ENCODE measurements around the gene SPAG17. TPM values are rescaled to one million over a fixed set of nuclear protein-coding genes. Genes with fewer than 3 reads are reported as not detected.

Gene SPAG17
- total and polyA plus RNA-seq, 2 experiments from 2014 or later, result 0.42 to 1.2 TPM

DNA sequence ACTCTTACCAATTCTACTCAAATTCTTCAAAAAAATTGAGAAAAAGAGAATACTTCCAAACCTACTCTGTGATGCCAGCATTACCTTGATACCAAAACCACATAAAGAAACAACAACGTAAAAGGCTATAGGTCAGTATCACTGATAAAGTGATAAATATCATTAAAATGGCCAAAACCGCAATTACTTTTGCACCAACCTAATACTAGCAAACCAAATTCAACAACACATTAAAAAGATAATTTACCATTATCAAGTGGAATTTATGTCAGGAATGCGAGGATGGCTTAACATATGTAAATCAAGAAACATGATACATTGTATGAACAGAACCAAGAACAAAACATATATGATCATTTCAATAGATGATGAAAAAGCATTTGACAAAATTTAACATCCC, 7.0 kb downstream of the SPAG17 start:
- H3K27ac ChIP-seq, result no peak overlapping the region
- no peaks in the 10 kb centered on the region for H3K27me3 ChIP-seq
- no peak for DNase-seq (ENCODE audit: low read depth in 1 of 2, low spot score in 1 of 2)
- TF ChIP-seq, protein P1, sequence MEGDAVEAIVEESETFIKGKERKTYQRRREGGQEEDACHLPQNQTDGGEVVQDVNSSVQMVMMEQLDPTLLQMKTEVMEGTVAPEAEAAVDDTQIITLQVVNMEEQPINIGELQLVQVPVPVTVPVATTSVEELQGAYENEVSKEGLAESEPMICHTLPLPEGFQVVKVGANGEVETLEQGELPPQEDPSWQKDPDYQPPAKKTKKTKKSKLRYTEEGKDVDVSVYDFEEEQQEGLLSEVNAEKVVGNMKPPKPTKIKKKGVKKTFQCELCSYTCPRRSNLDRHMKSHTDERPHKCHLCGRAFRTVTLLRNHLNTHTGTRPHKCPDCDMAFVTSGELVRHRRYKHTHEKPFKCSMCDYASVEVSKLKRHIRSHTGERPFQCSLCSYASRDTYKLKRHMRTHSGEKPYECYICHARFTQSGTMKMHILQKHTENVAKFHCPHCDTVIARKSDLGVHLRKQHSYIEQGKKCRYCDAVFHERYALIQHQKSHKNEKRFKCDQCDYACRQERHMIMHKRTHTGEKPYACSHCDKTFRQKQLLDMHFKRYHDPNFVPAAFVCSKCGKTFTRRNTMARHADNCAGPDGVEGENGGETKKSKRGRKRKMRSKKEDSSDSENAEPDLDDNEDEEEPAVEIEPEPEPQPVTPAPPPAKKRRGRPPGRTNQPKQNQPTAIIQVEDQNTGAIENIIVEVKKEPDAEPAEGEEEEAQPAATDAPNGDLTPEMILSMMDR (IDR thresholded peaks at IDR 0.05; ENCODE audit: low read depth, low read length), result no peak
- H3K4me1 ChIP-seq (ENCODE audit: low read depth), result no peaks in the 10 kb centered on the region
- no peaks in the 10 kb centered on the region for H3K9me3 ChIP-seq (ENCODE audit: low read depth)
- H3K36me3 ChIP-seq, result no peaks in the 10 kb centered on the region
- H3K4me3 ChIP-seq, result no peak overlapping the region

DNA sequence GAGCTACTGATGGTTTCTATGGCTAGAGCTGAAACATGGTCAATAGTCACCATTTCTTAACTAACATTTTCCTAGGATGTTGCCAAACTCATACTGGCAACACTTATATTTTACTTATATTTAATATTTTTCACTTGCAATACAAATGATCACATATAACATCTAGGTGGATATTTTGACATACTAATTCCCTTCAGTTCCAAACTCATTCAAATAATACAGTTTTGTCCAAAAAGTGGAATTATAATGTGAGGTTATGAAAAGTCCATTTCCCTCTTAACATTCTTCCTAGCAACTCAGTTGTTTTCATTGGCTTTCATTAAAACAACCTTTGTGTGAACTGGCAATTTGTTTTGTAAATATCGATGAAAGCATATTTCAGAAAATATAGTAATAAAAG, 16.0 kb downstream of the SPAG17 start:
- H3K27ac ChIP-seq, result no peak overlapping the region
- H3K4me3 ChIP-seq, result no peak overlapping the region
- no peaks in the 10 kb centered on the region for H3K27me3 ChIP-seq
- DNase-seq (ENCODE audit: low read depth in 1 of 2, low spot score in 1 of 2), result no peak
- no peaks in the 10 kb centered on the region for H3K9me3 ChIP-seq (ENCODE audit: low read depth)
- H3K4me1 ChIP-seq (ENCODE audit: low read depth), result no peaks in the 10 kb centered on the region
- TF ChIP-seq, protein P1 (IDR thresholded peaks at IDR 0.05; ENCODE audit: low read depth, low read length), result no peak
- no peaks in the 10 kb centered on the region for H3K36me3 ChIP-seq

DNA sequence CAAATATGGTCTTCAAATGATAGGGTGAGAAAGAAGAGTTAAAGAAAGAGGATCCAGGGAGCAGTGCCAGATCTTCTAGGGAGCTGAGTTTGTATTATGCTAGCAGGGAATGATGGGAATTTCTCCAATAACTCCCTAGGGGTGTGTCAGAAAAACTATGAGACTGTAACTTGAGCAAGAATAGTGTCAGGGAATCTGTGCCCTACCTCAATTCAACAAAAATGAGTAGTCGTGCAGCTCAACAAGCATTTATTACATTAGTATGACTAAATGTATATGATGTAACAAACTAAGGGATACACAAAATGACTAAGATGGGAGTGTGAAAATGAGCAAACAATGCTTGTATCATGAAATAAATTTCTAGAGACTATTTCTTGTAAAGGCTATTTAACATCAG, 24.2 kb downstream of the SPAG17 start:
- H3K4me3 ChIP-seq, result no peak overlapping the region
- no peaks in the 10 kb centered on the region for H3K9me3 ChIP-seq (ENCODE audit: low read depth)
- no peak overlapping the region for H3K27ac ChIP-seq
- TF ChIP-seq, protein P1 (IDR thresholded peaks at IDR 0.05; ENCODE audit: low read depth, low read length), result no peak
- no peak for DNase-seq (ENCODE audit: low read depth in 1 of 2, low spot score in 1 of 2)
- no peaks in the 10 kb centered on the region for H3K4me1 ChIP-seq (ENCODE audit: low read depth)
- no peaks in the 10 kb centered on the region for H3K27me3 ChIP-seq
- H3K36me3 ChIP-seq, result no peaks in the 10 kb centered on the region

DNA sequence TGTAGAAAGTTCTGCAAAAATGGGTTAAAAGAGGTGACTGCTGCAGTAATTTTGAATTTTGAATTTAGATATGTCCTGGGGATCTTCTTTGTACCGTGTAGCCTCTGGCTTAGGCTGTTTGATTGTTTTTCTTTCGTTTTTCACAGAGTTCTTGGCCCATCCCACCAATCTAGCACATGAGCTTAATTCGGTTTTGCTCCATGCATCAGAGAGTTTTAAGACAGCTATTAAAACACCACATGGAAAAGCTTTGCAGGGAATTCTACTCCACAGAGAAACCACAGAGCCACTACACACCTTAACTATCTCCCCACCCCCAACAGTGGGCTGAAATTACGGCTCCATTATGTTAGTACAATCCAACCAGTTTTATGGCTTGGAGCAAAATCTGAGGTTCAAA, 25.5 kb downstream of the SPAG17 start:
- DNase-seq (ENCODE audit: low read depth in 1 of 2, low spot score in 1 of 2), result no peak
- Histone ChIP-seq H3K27ac (no peak overlapping the region), H3K36me3 (no peaks in the 10 kb centered on the region), H3K4me3 (no peak overlapping the region), H3K27me3 (no peaks in the 10 kb centered on the region), H3K4me1 (ENCODE audit: low read depth) (no peaks in the 10 kb centered on the region), H3K9me3 (ENCODE audit: low read depth) (no peaks in the 10 kb centered on the region)
- TF ChIP-seq, protein P1 (IDR thresholded peaks at IDR 0.05; ENCODE audit: low read depth, low read length), result no peak

DNA sequence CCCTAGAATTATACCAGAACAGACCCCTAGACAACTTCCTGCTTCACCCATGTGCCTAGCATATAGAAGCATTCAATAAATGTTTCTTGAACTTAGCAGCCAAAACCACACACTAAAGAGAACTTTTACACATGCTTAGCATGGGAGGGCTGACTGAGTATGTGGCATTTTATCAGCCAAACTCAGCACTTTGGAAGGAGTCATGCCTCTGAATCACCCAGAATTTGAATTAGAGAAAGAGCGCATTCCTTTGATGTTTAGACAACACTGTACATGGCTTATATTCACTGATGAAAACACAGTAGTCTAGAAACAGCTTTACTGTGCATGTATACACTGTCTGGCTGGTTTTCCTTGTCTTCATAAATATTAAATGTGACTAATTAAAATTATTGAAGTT, 26.1 kb downstream of the SPAG17 start:
- Histone ChIP-seq H3K36me3 (no peaks in the 10 kb centered on the region), H3K27ac (no peak overlapping the region), H3K9me3 (ENCODE audit: low read depth) (no peaks in the 10 kb centered on the region), H3K4me3 (no peak overlapping the region), H3K4me1 (ENCODE audit: low read depth) (no peaks in the 10 kb centered on the region), H3K27me3 (no peaks in the 10 kb centered on the region)
- peak in 1 of 2 donors; percentile 82 for DNase-seq (ENCODE audit: low read depth in 1 of 2, low spot score in 1 of 2)
- TF ChIP-seq, protein P1 (IDR thresholded peaks at IDR 0.05; ENCODE audit: low read depth, low read length), result no peak

DNA sequence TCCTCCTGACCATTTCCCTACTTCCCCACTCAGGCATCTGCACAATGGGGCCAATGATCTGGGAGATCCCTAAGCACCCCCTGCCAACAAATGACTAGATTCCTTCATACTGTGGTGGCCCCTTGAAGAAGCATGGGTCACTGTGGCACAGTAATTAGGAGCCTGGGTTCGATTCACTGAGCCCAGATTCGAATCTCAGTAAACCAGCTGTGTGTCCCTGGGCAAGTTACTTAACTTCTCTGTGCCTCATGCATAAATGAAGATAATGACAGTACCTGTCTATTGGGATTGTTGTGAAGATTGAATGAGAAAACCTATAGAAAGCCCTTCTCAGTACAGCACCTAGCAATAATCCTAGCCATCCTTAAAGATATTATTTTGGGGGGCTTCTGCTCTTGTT, 27.5 kb downstream of the SPAG17 start:
- H3K36me3 ChIP-seq, result no peaks in the 10 kb centered on the region
- TF ChIP-seq, protein P1 (IDR thresholded peaks at IDR 0.05; ENCODE audit: low read depth, low read length), result no peak
- H3K4me1 ChIP-seq (ENCODE audit: low read depth), result no peaks in the 10 kb centered on the region
- peaks cover 5% of the 10 kb centered on the region for H3K27me3 ChIP-seq
- DNase-seq (ENCODE audit: low read depth in 1 of 2, low spot score in 1 of 2), result no peak
- no peak overlapping the region for H3K4me3 ChIP-seq
- H3K27ac ChIP-seq, result no peak overlapping the region
- no peaks in the 10 kb centered on the region for H3K9me3 ChIP-seq (ENCODE audit: low read depth)
